OCI-LY3 (cell line): ENCODE measurements around the gene DNAJC6.

ENCODE experiments used
- H2AFZ ChIP-seq: fragments of 200-600, 300-600 bp; shearing (Covaris generic); 2 replicates; pipeline ENCODE4 v1.6.0; 2014; ENCODE audit warnings: antibody characterized with exemption, low read depth, low read length
- H3K27ac ChIP-seq: fragments of 200-600, 300-600 bp; sonication (generic); 2 replicates; pipeline ENCODE4 v1.5.1; 2014; ENCODE audit warnings: mild to moderate bottlenecking, low read length, moderate library complexity, mixed read lengths
- H3K27me3 ChIP-seq: fragments of 200-600, 300-600 bp; sonication (generic); 2 replicates; pipeline ENCODE4 v1.6.1; 2014; ENCODE audit warnings: low read depth, low read length, mixed read lengths
- H3K36me3 ChIP-seq: fragments of 200-600, 300-600 bp; sonication (generic); replicated peaks from 2 replicates; pipeline ENCODE3; 2014; ENCODE audit warnings: low read depth, low read length, mixed read lengths
- H3K4me1 ChIP-seq: fragments of 300-600, 200-600 bp; sonication (generic); 2 replicates; pipeline ENCODE4 v1.6.1; 2014; ENCODE audit warnings: low read length, mixed read lengths
- H3K4me2 ChIP-seq: fragments of 200-600, 300-600 bp; sonication (generic); 2 replicates; pipeline ENCODE4 v1.6.1; 2014; ENCODE audit warnings: low read length, mixed read lengths
- H3K4me3 ChIP-seq: fragments of 300-600, 200-600 bp; sonication (generic); 2 replicates; pipeline ENCODE4 v1.5.1; 2014; ENCODE audit warnings: antibody characterized with exemption, mild to moderate bottlenecking, low read length, moderate library complexity
- H3K79me2 ChIP-seq: fragments of 300-600, 200-600 bp; shearing (Covaris generic); 2 replicates; pipeline ENCODE4 v1.6.1; 2014; ENCODE audit warnings: mild to moderate bottlenecking, low read length, mixed read lengths
- H3K9ac ChIP-seq: fragments of 300-600, 200-600 bp; shearing (Covaris generic); 2 replicates; pipeline ENCODE4 v1.6.0; 2014; ENCODE audit warnings: mild to moderate bottlenecking, low read length, moderate library complexity
- H3K9me3 ChIP-seq: fragments of 200-600, 300-600 bp; shearing (Covaris generic); 2 replicates; pipeline ENCODE4 v1.6.1; 2014; ENCODE audit warnings: low read length, mixed read lengths; ENCODE audit not compliant: insufficient read depth
- H4K20me1 ChIP-seq: fragments of 200-600, 300-600 bp; sonication (generic); 2 replicates; pipeline ENCODE4 v1.6.1; 2016; ENCODE audit warnings: low read length, mixed read lengths; ENCODE audit not compliant: insufficient read depth
- EZH2phosphoT487 ChIP-seq: fragments of 200-600 bp; shearing (Covaris generic); IDR thresholded peaks from 2 replicates; pipeline ENCODE4 v1.6.1; 2018; ENCODE audit warnings: antibody characterized with exemption, mixed run types, low read depth
- TF ChIP-seq, protein P1 (sequence below): fragments of 200-600, 300-600 bp; sonication (generic); IDR thresholded peaks from 2 replicates; pipeline ENCODE4 v1.5.1; 2014; ENCODE audit warnings: antibody characterized with exemption, low read length, low read depth

The DNAJC6 gene

DNA sequence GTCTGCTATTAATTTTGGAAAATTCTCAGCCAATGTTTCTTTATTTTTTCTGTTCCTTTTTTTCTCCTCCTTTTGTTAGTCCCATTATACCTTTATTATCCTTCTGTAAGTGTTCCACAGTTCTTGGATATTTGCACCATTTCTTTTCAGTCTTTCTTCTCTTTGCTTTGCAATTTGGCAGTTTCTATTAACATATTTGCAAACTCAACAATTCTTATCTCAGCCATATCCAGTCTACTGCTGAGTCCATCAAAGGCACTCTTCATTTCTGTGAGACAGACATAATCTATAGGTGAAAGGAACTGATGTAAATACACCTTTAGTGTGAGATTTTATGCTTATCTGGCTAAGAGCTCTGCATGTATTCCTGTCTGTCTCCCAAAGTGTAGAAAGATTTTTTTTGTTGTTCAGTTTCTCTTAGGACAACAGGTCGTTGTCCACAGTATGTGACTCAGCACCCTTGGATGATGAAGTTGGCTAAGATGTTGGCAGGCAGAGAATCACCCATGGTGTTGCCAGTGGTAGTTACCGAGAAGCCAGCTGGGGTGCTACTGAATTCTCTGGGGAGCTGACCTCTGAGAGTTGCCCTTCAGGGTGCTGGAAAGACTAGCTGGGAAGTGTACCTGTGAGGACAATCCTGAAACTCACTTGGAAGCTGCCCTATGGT is 149.5 kb downstream of the DNAJC6 start:
- no peaks in the 10 kb centered on the region for H3K36me3 ChIP-seq
- H3K4me3 ChIP-seq: no peak overlapping the region
- H4K20me1 ChIP-seq: no peaks in the 10 kb centered on the region
- H3K27ac ChIP-seq: no peak overlapping the region
- H3K4me1 ChIP-seq: no peaks in the 10 kb centered on the region
- TF ChIP-seq, protein P1, sequence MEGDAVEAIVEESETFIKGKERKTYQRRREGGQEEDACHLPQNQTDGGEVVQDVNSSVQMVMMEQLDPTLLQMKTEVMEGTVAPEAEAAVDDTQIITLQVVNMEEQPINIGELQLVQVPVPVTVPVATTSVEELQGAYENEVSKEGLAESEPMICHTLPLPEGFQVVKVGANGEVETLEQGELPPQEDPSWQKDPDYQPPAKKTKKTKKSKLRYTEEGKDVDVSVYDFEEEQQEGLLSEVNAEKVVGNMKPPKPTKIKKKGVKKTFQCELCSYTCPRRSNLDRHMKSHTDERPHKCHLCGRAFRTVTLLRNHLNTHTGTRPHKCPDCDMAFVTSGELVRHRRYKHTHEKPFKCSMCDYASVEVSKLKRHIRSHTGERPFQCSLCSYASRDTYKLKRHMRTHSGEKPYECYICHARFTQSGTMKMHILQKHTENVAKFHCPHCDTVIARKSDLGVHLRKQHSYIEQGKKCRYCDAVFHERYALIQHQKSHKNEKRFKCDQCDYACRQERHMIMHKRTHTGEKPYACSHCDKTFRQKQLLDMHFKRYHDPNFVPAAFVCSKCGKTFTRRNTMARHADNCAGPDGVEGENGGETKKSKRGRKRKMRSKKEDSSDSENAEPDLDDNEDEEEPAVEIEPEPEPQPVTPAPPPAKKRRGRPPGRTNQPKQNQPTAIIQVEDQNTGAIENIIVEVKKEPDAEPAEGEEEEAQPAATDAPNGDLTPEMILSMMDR: no peak
- TF ChIP-seq EZH2phosphoT487: no peak
- no peaks in the 10 kb centered on the region for H3K27me3 ChIP-seq
- H3K9me3 ChIP-seq: no peaks in the 10 kb centered on the region
- no peaks in the 10 kb centered on the region for H3K79me2 ChIP-seq
- H3K4me2 ChIP-seq: peak overlapping the region; percentile 22
- H2AFZ ChIP-seq: peak overlapping the region; percentile 85
- no peak overlapping the region for H3K9ac ChIP-seq

DNA sequence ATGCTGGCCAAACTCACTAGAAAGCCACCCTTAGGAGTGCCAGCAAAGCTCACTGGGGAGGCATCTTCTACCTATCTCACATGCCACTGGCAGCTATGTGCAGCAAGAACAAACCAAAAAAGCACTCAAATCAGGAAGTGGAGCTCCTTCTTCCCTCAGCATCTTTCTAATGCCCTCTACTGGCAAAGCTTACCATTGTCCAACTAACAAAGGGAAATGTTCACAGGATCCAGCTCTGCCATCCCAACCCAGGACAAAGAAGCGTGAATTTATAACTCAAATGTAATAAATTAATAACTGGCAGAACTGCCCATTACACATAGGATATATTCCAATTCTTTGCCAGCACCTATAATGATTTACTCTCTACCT is 150.0 kb downstream of the DNAJC6 start:
- Histone ChIP-seq H3K9ac (no peak overlapping the region), H3K4me2 (peak overlapping the region; percentile 22), H2AFZ (peak overlapping the region; percentile 85), H3K27me3 (no peaks in the 10 kb centered on the region), H3K36me3 (no peaks in the 10 kb centered on the region), H3K27ac (no peak overlapping the region), H3K4me3 (no peak overlapping the region), H3K4me1 (no peaks in the 10 kb centered on the region), H4K20me1 (no peaks in the 10 kb centered on the region), H3K79me2 (no peaks in the 10 kb centered on the region), H3K9me3 (no peaks in the 10 kb centered on the region)
- TF ChIP-seq, protein P1: peak; percentile 61
- no peak for TF ChIP-seq EZH2phosphoT487
